LHCN-M2 (cell line): ENCODE data around the gene JAML. TPM values are rescaled to one million over a fixed set of nuclear protein-coding genes. Genes with fewer than 3 reads are reported as not detected.

Source experiments
- DNase-seq: peaks from one replicate; pipeline ENCODE4 v3.0.0-alpha.2; 2012; ENCODE audit warnings: low read depth
- total RNA-seq: library from RNA; depleted of rRNA; stranded (reverse); fragments of >200 nt; gene quantifications from 2 replicates; pipeline ENCODE4 v1.2.3, GENCODE V29; 2014

The JAML gene
- total RNA-seq, 1 experiment from 2014 or later = not detected

- no peak for DNase-seq
Measured at GRCh38 chr11:118167906-118168305, 56.9 kb downstream of the JAML start.

GRCh38 chr11:118167253-118167652 lies 57.6 kb downstream of the JAML start:
- no peak for DNase-seq

GRCh38 chr11:118166641-118167040 lies 58.2 kb downstream of the JAML start:
- DNase-seq = no peak

GRCh38 chr11:118164885-118165284 lies 59.9 kb downstream of the JAML start:
- DNase-seq = no peak

GRCh38 chr11:118163494-118163893 lies 61.3 kb downstream of the JAML start:
- no peak for DNase-seq

GRCh38 chr11:118162846-118163245 lies 62.0 kb downstream of the JAML start:
- no peak for DNase-seq

DNA sequence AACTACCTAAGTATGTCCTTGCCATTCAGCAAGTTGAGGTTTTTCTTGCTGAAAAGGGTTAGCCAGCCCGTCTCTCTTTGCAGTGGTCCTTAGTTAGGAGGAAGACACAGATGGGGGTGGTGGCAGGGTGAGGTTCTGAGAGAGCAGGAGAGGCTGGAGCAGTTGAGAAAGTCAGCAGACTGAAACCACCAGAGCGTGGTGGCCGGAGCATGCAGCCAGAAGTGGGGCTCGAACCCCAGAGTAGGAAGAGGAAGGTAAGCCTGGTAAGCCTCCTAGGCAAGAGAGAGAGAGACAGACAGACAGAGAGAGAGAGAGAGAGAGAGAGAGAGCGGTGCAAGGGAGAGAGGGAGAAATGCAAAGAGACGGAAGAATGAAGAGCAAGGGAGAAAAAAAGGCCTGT lies 63.0 kb downstream of the JAML start:
- DNase-seq = no peak

DNA sequence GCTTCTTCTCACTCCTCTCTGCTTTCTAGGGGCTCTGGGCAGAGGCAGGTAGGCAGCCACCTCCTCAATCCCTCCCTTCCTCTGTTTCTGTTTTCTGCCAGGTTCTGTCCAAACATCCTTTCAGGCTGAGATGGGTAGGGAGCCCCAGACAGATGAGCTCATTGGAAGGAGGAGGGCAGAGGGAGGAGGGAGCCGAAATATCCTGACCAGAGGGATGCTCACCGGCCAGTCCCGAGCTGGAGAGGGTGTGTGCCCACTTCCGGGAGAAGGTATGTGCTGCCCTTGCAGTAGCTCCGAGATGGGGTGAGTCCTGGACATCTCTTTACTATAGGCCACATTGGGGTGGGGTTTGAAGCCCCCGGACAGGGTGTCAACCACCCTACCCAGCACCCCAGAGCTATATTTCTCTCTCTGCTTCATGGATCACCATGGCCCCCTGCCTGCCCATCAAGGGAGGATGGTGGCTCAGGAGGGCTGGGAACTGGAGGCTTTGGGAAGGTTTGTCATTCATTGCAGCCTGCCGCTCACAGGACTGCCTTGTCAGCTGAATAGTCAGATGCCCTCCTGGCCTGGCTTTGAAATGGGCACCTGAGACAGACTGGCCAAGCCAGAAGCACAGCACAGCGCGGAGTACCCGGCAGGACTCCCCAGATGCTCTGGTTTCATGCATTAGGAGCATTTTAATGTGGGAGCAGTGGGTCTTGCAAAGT lies 67.5 kb downstream of the JAML start:
- DNase-seq = no peak

GRCh38 chr11:118156531-118157185 lies 68.2 kb downstream of the JAML start:
- DNase-seq = no peak

DNA sequence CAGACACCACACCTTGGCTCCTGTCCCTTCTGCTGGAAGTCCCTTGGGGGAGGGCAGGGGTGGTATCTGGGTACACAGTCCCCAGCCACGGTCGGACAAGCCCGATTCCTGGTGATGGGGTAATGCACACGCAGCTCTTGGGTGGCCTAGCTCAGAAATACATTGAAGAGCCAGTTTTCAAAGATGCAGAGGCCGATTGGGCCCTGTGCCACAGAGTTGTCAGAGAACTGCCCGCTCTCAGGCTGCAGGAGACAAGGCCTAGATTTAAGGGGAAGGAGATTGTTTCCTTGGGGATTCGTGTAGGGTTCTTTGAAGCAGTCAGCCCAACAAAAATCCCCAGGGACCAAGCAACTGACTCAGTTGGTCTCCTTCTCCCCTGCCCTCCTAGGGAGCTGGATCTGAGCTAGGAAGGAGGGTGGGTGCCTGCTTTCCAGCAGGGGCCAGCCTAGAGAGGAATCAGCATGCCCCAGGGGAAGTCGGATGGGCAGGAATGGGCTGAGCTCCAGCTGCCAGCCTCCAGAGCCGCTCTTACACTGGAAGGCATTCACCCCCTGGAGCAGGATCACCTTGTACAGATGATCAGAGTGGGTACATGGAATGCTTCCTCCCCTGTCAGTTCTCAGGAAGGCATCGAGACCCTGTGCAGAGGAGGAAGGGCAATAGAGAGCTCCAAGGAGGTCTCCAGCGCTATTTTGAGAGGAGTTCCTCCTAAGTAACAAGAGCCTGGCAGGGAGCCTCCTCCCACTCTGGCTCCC lies 68.9 kb downstream of the JAML start:
- DNase-seq = no peak

GRCh38 chr11:118154641-118155040 lies 70.2 kb downstream of the JAML start:
- no peak for DNase-seq

DNA sequence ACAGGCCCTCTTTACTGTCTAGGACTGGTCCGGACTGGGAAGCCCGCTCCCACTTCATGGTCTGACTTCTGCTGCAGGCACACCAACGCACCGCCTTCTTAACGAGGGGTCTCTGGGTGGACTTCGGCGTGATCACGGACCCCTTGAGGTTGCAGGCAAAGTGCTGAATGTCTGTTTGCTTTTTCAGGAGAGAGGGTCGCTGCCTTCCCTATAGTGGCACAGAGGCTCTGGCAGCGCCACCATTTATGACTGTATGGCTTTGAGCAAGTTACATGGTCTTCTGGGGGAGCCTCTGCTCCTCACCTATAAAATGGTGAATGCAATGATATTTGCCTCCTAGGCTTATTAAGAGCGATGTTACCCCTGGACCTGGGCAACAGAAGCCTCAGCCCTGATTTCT lies 70.8 kb downstream of the JAML start:
- DNase-seq = no peak

- DNase-seq = no peak
Measured at GRCh38 chr11:118153516-118153915, 71.3 kb downstream of the JAML start.

DNA sequence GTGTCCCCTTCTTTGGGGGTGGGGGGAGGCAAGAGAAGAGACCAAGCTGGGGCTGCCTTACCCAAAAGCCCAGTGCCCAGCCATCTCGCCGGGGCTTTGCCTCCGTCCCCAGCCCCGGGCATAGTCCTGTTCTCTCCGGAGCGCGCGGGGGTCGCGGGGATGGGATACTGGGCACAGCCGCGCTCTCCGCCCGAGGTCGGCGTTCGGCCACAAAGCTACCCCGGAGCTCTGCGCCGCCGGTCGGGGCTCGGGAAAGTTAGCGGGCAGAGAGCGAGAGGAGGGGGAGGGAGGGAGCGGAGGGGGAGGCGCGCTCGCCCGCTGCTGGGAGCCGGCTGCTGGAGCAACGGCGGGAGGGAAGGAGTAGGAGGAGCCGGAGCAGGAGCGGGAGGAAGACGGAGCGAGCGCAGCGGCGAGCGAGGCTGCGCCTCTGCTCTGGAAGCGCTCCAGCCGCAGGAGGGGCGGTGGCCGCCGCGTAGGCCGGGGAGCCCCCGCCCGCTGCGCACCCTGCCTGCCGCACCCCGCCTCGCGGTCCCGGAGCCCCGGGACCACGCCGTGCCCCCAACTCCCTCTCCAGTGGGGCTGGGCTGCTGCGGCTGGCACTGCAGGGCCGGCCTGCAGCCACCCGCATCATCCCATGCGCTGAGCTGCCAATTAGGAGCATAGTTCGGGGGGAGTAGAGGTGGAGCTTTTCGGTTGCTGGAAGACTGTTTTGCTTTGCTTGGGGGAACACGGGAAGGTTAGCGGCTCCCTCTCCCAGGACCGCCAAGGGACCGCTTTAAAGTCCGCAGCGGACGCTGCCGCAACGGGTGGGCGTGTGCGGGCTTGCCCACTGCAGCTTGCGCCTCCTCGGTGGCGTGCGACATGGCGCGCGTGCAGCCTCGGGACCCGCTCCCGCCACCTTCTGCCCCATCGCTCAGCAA lies 72.0 kb downstream of the JAML start, which contains the start of gene SCN4B:
Gene SCN4B, minus strand, starts transcription at position 272 of the 920 bp plus-strand sequence. Its CDS starts 150 bp downstream, at position 122.
- peak; percentile 9 for DNase-seq

DNA sequence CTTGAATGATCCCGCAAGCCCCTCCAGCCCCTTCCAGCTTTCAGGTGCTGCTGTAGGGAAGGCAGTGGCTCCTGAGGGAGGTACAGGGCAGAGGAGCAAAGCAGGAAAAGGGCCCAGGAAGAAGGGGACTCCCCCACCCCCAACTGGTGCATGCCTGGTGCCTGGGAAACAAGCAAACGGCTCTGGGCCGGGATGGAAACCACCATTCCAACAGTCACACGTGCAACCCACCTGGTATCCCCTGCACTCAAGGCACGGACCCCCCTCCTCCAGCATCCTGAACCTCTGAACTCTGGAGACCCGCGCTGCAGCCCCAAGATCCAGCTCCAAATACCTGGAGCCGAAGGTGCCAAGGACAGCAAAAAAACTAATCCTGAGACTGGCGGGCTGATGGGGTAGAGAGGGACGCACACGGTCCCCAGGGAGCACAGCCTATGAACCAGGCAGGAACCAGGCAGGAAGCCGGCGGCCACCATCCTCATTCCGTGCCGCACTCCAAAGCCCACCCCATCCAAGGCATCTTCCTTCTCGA lies 72.7 kb downstream of the JAML start:
- DNase-seq = no peak

DNA sequence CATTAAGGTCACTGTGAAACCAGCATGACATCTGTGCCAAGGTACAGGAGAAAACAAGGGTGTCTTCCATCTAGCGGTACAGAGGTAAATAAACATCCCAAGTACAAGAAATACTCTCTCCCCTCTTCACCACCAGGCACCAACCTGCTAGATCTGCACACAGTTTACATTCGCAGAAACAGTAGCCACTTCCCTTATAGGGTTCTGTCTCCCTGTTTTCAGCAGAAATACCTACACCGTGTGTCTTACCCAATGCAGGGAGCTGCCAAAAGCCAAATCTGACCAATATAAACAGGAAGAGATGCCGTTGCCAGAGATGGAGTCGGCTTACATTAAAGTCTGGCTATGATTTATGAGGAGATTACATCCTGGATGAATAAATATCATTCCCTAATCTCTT lies 73.4 kb downstream of the JAML start:
- DNase-seq = no peak

DNA sequence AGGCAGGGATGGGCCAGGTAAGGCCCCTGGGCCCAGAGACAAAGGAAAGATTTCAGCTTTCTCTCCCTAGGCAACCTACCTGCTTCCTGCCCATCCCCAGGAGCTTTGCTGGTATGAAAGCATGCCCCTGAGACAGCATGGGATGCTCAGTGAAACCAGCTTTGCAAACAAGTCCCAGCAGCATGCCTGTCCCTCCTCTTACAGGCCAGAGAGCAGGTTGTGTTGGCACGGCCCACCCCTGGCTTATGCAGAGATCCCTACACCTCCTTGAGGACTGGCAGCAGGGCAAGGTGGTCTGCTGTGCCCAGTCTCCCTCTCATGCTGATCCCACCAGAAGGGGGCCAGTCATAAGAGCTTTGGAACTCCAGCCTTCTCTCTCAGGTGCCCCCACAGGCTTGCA lies 75.3 kb downstream of the JAML start:
- DNase-seq = no peak

GRCh38 chr11:118148856-118149255 lies 76.0 kb downstream of the JAML start:
- no peak for DNase-seq

GRCh38 chr11:118148240-118148639 lies 76.6 kb downstream of the JAML start:
- no peak for DNase-seq

GRCh38 chr11:118147502-118147901 lies 77.3 kb downstream of the JAML start:
- no peak for DNase-seq

DNA sequence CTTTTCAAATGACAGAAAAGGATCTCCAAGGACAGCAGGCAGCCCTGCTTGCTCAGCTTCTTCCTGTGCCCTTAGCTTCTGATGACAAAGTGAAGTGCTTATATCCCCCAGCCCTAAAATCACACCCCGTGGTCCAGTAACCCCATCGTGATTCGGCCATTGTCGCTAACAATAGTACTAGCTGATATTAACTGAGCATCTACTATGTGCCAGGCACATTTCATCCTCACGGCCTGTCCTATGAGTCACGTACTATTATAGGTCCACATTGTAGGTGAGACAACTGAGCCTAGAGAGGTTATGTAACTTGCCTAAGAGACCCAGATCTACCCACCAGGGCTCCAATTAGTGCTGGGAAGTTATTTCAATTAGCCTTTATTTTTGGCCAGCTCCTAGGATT lies 78.3 kb downstream of the JAML start:
- no peak for DNase-seq
